Stimulated activated CD4-positive, alpha-beta T cell treated with anti-CD3 and anti-CD28 coated beads, Interleukin-12 subunit alpha, Interleukin-12 subunit beta, amount 100 ng/mL, for 48 hours (primary cell): ENCODE measurements around the gene ITGA4.

ENCODE experiments used
- DNase-seq, 3 donors: peaks; one replicate each; pipeline ENCODE4 v3.0.0-alpha.2; 2020; ENCODE audit warnings: low read depth in 2 of 3, low spot score in 1 of 3

ITGA4 gene

GRCh38 chr2:181570833-181571661 is 113.9 kb downstream of the ITGA4 start:
- DNase-seq = no peak

- DNase-seq = no peak
These were observed 116.1 kb downstream of the ITGA4 start for GRCh38 chr2:181573140-181573736.

GRCh38 chr2:181574321-181574720 is 117.1 kb downstream of the ITGA4 start:
- no peak for DNase-seq

- DNase-seq = no peak
These were observed 118.0 kb downstream of the ITGA4 start for GRCh38 chr2:181575024-181575649.

- no peak for DNase-seq
These were observed 118.5 kb downstream of the ITGA4 start for GRCh38 chr2:181575650-181576025.

GRCh38 chr2:181576431-181576830 is 119.2 kb downstream of the ITGA4 start:
- no peak for DNase-seq

GRCh38 chr2:181578829-181579228 is 121.6 kb downstream of the ITGA4 start:
- no peak for DNase-seq

- no peak for DNase-seq
These were observed 124.3 kb downstream of the ITGA4 start for GRCh38 chr2:181581534-181581933.

GRCh38 chr2:181585732-181586131 is 128.5 kb downstream of the ITGA4 start:
- no peak for DNase-seq
